ENCODE results near the gene PLEKHF1. TPM values are rescaled to one million over a fixed set of nuclear protein-coding genes. Genes with fewer than 3 reads are reported as not detected.

Gene PLEKHF1
- total and polyA plus RNA-seq, 2 of the 8 experiments (the other 6 are each of a cell fraction or from before 2014, with no cell fraction given) = 11.1 to 18.4 TPM

DNA sequence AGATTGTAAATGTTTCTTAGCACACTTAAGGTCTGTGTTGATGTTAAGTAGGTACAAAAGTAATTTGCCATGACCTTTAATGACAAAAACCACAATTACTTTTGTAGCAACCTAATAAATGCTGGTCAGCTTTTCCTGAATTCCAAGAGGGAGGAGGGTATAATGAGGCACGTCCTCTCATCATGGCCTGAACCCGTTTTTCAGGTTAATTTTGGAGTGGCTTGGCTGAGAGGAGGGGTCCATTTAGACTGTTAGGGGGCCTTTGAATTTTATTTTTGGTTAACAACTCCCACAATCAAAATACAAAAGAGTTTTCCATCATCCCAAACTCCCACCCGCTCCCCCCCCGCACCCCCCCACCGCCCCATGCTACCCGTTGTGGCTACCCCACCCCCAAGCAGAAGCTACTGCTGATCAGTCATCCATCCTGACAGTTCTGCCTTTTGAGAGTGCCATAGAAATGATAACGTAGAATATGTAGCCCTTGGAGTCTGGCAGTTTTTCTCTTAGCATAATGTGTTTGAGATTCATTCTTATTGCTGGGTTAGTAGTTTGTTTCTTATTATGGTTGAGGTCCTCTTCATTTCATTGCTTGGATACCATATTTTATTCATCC, 14.4 kb upstream of the PLEKHF1 start (continued):
- TF ChIP-seq SP4 (IDR thresholded peaks at IDR 0.05; ENCODE audit: low read length) = no peak
- TF ChIP-seq, protein P1, sequence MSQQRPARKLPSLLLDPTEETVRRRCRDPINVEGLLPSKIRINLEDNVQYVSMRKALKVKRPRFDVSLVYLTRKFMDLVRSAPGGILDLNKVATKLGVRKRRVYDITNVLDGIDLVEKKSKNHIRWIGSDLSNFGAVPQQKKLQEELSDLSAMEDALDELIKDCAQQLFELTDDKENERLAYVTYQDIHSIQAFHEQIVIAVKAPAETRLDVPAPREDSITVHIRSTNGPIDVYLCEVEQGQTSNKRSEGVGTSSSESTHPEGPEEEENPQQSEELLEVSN (IDR thresholded peaks at IDR 0.05) = no peak
- TF ChIP-seq CBX5 (IDR thresholded peaks at IDR 0.05; ENCODE audit: low read depth, low read length) = no peak
- TF ChIP-seq CTBP2 (IDR thresholded peaks at IDR 0.05; ENCODE audit: borderline replicate concordance, insufficient read depth, insufficient read length, low read length) = no peak
- no peak for TF ChIP-seq CHD2 (IDR thresholded peaks at IDR 0.05; ENCODE audit: low read length)
- no peak for TF ChIP-seq SIRT6 (IDR thresholded peaks at IDR 0.05; ENCODE audit: low read length)
- TF ChIP-seq HDAC2 (IDR thresholded peaks at IDR 0.05; ENCODE audit: borderline replicate concordance in 1 of 2, low read depth in 2 of 2, low read length in 2 of 2) = no peak
- TF ChIP-seq SAP30 (IDR thresholded peaks at IDR 0.05; ENCODE audit: insufficient read depth, insufficient replicate concordance, low read length) = no peak
- no peak for TF ChIP-seq POU5F1 (IDR thresholded peaks at IDR 0.05; ENCODE audit: low read depth, low read length)

Data from H1 (cell line).